Ishikawa (cell line): ENCODE measurements around the gene RHOBTB3.

Experiments used
- CREB1 ChIP-seq: IDR thresholded peaks from 2 replicates; pipeline ENCODE4 v1.6.1; 2012; ENCODE audit warnings: low read depth
- EP300 ChIP-seq: IDR thresholded peaks from 2 replicates; pipeline ENCODE4 v1.6.1; 2012; ENCODE audit warnings: borderline replicate concordance
- TEAD4 ChIP-seq: IDR thresholded peaks from 2 replicates; pipeline ENCODE4 v1.6.1; 2012
- YY1 ChIP-seq: IDR thresholded peaks from 2 replicates; pipeline ENCODE4 v1.6.1; 2012; ENCODE audit warnings: low read depth
- TF ChIP-seq, protein P1 (sequence below): IDR thresholded peaks from 2 replicates; pipeline ENCODE4 v1.6.1; 2012; ENCODE audit warnings: low read depth, mild to moderate bottlenecking

DNA sequence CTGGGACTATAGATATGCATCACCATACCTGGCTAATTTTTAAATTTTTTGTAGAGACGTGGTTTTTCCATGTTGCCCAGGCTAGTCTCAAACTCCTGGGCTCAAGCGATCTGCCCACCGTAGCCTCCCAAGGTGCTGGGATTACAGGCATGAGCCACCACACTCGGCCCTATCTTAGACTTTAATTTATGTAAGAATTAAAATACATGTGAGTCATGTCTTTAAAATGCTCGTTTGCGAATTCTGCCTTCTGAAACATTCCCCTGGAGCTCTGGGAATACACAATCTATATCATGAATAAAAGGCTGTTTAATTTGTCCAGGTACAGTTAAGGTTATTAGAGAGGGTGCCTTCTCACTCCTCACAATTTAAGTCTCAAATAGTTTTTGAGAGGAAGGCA lies 32.8 kb downstream of the RHOBTB3 start:
- TF ChIP-seq EP300 (no peak), CREB1 (no peak), YY1 (no peak), TEAD4 (no peak)
- TF ChIP-seq, protein P1, sequence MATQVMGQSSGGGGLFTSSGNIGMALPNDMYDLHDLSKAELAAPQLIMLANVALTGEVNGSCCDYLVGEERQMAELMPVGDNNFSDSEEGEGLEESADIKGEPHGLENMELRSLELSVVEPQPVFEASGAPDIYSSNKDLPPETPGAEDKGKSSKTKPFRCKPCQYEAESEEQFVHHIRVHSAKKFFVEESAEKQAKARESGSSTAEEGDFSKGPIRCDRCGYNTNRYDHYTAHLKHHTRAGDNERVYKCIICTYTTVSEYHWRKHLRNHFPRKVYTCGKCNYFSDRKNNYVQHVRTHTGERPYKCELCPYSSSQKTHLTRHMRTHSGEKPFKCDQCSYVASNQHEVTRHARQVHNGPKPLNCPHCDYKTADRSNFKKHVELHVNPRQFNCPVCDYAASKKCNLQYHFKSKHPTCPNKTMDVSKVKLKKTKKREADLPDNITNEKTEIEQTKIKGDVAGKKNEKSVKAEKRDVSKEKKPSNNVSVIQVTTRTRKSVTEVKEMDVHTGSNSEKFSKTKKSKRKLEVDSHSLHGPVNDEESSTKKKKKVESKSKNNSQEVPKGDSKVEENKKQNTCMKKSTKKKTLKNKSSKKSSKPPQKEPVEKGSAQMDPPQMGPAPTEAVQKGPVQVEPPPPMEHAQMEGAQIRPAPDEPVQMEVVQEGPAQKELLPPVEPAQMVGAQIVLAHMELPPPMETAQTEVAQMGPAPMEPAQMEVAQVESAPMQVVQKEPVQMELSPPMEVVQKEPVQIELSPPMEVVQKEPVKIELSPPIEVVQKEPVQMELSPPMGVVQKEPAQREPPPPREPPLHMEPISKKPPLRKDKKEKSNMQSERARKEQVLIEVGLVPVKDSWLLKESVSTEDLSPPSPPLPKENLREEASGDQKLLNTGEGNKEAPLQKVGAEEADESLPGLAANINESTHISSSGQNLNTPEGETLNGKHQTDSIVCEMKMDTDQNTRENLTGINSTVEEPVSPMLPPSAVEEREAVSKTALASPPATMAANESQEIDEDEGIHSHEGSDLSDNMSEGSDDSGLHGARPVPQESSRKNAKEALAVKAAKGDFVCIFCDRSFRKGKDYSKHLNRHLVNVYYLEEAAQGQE, result no peak
